Stimulated activated CD8-positive, alpha-beta memory T cell treated with anti-CD3 and anti-CD28 coated beads, Interleukin-12 subunit alpha, Interleukin-12 subunit beta, amount 100 ng/mL, for 24 hours (primary cell): Measurements from ENCODE around the gene STARD8.
"Not testable (repeated sequence)": the region's sequence is repeated elsewhere in the genome, so short reads cannot be mapped to it uniquely, and the experiment has no call there.

Experiments
- DNase-seq: peaks from one replicate; pipeline ENCODE4 v3.0.0-alpha.2; 2020; ENCODE audit errors: extremely low read depth

Gene STARD8, protein sequence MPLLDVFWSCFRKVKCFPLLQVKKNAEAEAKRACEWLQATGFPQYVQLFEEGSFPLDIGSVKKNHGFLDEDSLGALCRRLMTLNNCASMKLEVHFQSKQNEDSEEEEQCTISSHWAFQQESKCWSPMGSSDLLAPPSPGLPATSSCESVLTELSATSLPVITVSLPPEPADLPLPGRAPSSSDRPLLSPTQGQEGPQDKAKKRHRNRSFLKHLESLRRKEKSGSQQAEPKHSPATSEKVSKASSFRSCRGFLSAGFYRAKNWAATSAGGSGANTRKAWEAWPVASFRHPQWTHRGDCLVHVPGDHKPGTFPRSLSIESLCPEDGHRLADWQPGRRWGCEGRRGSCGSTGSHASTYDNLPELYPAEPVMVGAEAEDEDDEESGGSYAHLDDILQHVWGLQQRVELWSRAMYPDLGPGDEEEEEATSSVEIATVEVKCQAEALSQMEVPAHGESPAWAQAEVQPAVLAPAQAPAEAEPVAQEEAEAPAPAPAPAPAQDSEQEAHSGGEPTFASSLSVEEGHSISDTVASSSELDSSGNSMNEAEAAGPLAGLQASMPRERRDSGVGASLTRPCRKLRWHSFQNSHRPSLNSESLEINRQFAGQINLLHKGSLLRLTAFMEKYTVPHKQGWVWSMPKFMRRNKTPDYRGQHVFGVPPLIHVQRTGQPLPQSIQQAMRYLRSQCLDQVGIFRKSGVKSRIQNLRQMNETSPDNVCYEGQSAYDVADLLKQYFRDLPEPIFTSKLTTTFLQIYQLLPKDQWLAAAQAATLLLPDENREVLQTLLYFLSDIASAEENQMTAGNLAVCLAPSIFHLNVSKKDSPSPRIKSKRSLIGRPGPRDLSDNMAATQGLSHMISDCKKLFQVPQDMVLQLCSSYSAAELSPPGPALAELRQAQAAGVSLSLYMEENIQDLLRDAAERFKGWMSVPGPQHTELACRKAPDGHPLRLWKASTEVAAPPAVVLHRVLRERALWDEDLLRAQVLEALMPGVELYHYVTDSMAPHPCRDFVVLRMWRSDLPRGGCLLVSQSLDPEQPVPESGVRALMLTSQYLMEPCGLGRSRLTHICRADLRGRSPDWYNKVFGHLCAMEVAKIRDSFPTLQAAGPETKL

DNA sequence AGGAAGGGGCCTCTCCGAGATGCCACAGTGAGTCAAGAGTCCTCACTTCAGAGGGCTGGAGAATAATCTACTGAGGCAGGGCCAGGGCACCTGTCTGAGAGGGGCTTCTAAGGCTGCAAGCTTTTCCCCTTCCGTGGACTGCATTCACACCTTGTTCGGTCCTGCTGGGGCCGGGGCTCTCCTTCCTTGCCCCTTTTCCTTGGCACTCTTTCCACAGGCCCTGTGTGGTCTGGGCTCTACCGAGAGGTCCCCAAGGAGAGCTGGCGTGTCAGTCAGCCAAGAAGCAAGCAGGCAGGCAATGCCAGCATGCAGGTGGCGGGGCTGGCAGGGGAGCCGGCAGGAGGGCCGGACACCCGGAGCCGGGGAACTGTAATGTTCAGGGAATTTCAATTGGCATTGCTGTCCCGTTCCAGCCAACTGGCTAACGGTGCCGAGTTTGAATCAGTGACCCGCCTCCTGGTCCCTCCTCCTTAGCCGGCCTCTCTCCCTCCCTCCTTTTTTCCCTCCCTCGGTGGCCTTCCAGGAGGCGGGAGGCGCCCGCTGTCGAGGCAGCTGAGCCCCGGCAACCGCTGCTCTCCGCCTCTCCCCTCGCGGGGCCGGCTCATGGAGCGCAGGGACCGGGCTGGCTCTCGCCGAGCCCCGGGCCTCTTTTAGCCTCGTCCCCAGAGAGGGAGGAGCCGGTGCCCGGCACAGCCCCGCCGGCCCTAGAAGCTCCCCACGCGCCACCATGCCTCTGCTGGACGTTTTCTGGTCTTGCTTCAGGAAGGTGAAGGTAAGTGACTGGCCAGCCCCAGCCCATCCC, at the start of gene STARD8:
Gene STARD8 (plus strand): TSS at position 511 of the 802 bp plus-strand sequence. CDS start 217 bp downstream, at position 728.
- no peak for DNase-seq

DNA sequence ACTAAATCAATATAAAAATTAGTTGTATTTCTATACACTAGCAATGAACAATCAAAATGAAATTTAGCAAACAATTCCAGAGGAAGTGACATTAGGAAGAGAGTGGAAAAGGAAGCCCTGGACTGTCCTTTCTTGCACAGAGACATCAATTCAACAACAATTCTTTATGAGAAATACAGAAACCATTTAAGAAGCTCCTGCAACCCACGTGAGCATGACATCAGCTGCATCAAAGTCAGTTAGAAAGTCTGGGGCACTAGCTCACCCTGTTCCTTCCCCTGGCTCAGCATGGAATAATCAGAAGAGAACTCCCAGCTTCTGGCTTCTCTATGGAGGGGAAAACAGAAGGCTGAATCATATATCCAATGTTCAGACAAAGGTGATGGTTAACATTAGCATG, 48.6 kb upstream of the STARD8 start:
- DNase-seq, result no peak

DNA sequence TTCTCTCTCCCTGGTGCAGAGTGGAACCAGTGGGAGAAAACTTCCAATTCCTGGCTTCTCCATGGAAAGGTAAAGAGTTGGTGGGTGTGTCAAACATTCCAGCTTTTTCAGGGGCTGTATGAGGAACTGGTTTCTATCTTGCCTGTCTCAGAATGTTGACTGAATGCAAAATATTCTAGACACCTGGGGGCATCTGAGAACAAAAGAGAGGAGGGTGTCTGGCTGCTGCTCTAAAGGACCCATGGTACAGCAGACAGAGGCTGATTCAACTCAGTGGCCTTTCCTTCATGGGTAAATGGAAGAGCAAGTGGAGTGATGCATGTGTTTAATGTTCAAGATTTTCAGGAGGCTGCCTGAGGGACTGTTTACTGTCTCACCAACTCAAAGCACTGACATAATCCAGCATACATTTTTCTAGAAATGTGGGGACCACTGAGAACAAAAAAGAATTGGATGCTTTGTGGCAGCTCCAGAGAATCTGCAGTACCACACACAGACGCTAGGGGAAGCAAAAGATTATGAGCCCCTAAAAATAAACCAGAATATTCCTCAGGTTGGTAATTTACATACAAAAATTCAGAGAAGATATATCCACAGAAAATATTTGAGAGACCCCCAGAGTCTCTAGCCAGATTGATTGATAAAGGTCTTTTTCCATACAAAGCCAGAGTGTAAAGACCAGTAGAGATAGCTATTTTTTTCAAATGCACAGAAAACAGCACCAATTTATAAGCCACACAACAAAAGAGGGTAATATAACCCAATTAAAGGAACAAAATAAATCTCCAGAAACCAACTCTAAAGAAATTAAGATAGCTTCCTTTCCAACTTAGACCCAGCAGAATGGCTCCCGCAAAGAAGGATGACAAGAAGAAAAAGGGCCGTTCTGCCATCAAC, 48.0 kb upstream of the STARD8 start:
- DNase-seq, result no peak

DNA sequence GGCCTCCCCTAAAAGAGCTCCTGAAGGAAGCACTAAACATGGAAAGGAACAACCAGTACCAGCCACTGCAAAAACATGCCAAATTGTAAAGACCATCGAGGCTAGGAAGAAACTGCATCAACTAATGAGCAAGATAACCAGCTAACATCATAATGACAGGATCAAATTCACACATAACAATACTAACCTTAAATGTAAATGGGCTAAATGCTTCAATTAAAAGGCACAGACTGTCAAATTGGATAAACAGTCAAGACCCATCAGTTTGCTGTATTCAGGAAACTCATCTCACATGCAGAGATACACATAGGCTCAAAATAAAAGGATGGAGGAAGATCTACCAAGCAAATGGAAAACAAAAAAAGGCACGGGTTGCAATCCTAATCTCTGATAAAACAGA, 43.2 kb upstream of the STARD8 start:
- DNase-seq, result not testable (repeated sequence)

DNA sequence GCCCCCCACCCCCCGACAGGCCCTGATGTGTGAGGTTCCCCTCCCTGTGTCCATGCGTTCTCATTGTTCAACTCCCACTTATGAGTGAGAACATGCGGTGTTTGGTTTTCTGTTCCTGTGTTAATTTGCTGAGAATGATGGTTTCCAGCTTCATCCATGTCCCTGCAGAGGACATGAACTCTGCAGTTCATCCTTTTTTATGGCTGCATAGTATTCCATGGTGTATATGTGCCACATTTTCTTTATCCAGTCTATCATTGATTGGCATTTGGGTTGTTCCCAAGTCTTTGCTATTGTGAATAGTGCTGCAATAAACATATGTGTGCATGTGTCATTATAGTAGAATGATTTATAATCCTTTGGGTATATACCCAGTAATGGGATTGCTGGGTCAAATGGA, 32.7 kb upstream of the STARD8 start:
- not testable (repeated sequence) for DNase-seq

DNA sequence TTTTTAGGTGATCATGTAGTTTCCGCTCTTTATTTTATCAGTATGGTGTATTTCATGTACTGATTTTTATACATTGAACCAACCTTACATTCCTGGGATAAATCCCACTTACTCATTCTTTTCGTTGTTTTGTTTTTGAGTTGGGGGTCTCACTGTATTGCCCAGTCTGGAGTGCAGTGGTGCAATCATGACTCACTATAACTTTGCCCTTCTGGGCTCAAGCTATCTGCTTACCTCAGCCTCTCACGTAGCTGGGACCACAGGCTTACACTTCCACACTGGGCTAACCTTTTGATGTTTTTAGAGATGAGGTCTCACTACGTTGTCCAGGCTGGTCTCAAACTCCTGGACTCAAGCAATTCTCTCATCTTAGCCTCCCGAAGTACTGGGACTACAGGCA, 19.5 kb upstream of the STARD8 start:
- no peak for DNase-seq

DNA sequence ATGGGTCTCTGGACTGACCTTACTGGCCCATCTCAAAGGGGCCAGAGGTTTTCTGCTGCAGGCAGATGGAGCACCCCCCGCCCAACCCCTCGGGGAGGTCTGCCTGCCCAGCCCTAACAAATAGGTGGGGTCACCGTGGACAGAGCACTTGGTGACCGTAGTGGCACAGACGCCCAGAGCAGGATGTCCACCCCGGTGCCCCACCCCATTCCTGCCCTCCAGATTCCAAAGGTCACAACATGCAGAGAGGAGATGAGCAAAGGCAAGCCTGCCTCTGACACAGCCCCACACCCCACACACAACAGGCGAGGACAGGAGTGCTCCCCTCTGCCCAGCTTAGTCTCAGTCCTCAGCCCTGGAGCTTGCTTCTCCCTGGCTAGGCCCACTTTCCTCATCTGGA, 17.5 kb upstream of the STARD8 start:
- DNase-seq, result not testable (repeated sequence)

DNA sequence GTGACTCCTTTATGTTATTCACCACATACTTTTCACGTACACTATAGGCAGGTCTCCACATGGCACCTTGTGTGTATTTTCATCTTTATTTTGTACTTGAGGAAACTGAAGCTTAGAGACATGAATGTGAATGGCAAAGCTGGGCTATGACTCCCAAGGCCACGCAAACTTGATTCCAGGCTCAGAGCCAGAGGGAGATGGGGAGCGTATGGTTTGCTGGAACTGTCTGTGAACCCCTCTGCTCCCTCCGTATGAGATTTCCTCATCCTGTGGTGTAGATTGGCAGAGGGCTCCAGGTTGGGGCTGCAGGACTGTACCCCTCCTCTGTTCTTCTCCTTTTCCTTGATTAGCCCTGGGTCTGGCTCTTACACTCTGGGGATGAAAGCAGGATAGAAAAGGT, 16.1 kb upstream of the STARD8 start:
- no peak for DNase-seq

DNA sequence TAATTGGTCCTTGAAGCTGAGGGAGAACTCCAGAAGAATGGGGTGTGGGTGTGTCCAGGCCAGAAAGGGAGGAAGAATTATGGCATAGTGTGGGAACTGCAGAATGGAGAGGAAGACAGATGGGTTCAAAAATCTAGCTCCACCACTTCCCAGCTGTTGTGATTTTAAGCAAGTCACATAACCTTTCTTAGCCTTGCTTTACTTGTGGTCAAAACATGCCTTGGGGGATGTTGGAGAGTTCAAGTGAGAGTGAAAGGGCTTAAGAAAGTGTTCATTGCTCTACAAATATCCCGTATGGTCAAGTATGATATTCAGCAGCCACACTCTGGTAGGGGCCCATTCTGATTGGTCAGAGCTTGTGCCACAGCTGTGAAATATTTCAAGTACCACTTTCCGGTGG, 15.0 kb upstream of the STARD8 start:
- DNase-seq, result no peak

DNA sequence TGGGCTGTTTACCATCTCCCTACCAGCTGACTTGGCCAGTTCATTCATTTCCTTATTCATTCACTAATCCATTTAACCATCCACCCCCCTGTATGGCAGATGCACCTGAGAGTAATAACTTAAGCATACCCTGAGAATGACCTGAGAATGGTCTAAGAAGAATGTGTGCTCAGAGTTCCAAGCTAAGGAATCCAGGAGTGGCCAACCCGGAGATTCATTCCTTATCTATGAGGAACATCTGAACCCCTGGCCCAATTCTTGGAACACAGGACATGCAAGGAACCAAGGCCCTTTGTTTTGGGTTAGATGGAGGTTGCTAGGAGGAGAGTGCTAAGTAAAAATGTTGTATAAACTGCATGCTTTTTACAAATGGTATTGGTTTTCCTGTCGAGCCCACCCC, 13.5 kb upstream of the STARD8 start:
- DNase-seq, result no peak

DNA sequence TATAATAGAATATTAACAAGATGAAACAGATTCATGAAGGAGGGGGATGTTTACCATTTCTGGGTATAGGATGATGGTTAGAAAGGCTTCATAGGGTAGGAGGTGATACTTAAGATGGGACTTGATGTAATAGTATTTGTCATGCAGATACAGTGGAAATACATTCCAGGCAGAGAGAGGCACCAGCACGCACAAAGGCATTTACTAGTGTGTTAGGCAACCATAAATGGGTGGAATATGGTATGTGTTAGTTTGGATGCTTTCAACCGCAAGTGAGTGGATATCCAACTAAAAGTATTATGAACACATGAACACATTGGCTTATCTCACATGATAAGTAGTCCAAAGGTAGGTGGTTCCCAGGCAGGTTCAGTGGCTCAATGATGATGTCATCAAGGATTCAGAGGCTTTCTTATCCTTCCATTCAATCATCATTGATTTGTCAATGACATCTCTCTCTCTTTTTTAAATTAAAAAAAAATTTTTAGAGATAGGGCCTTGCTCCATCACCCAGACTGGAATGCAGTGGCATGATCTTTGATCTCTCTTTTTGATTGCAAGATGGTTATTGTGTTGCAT, 12.7 kb upstream of the STARD8 start:
- no peak for DNase-seq

DNA sequence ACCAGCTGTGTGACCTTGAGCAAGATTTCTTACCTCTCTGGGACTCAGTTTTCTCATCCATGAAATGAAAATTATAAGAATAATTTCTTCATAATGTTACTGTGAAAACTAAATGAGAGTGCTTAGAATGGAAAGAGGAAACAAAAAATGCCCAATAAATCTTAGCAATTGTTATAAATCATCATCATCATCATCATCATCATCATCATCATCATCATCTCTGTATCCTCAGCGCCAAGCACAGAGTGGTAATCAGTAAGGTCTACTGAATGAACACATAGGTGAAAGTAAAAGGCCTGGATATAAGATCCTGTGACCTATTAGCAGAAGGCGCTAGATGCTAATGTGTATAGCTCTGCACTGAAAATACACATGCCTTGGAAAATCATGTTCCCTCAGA, 6.8 kb upstream of the STARD8 start:
- no peak for DNase-seq

DNA sequence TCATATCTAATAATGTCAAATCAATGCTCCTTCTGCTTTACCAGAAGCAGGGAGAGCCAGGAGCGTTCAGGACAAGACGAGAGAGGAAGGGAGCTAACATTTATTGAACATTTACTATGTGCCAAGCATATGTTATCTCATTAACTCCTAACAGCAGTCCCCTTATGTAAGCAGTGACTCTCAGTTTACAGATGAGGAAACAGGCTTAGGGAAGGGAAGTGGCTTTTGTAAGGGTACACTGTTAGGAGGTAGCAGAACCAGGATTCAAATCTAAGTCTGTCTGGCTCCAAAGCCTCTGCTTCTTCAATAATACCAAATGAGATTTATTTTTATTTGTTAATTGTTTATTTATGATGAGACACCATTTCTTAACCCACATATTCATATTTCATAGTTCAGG, 2.6 kb upstream of the STARD8 start:
- DNase-seq, result no peak

DNA sequence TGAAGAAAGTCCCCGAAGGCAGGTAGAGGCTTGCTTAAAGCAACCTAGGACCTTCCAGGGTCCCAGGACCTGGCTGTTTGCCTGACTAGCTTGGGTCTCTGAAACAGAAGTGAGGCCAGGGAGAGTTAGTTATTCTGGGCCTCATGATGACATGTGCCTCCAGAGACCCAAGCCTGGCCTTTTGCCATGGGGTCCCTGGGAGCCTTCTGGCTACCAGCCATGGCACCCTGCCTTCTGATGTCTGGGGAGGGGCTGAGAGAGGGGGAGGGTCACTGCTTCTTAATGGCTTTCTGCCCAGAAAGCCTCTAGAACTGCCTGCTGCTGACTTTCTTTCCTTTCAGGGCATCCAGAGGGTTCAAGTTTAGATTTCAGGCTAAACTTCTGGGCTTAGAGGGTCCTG, 1.0 kb upstream of the STARD8 start:
- DNase-seq, result no peak

DNA sequence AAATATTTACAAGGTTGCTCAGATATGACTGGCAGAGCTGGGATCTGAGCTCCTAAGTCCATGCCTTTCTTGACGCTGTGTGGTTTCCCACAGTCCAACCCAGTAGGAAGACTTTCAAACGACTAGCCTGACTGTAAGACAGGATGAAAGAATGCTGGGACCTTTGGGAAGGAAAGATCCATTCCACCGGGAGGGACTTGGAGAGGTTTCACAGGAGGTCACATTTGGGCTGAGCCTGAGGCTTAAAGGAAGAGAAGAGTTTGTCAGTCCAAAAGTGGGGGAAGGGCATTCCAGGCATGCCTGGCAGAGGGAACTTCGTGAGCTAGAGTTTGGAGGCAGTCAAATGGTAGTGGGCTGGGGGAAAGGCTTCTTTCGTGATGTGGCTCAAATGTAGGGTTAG, 1.5 kb downstream of the STARD8 start:
- no peak for DNase-seq

DNA sequence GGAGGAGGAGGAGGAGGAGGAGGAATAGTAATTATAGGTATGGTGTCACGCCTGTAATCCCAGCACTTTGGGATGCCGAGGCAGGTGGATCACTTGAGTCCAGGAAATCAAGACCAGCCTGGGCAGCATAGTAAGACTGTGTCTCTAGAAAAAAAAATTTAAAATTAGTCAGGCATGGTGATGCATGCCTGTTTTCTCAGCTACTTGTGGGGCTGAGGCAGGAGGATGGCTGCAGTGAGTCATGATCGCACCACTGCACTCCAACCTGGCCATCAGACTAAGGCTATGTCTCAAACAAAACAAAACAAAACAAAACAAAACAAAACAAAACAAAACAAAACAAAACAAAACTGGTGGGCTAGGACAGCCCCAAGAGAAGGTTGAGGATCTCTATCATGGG, 3.0 kb downstream of the STARD8 start:
- DNase-seq, result no peak

DNA sequence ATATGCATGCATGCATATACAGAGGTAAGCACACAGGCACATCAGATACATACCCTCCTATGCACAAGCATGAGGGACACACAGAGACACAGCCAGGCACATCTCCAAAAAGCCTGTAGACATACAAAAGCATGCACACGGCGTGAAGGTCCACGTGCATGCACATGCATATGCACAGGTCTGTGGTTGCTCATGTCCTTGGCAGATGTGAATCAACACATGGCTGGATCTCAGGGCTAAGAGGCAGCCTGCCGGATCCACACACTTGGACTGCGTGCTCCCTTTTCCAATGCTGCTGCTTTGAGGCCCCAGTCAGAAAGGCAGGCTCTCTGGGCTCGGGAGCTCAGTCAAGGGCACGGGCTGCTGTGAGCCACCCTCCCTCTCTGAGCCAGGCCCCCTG, 3.6 kb downstream of the STARD8 start:
- DNase-seq, result no peak

DNA sequence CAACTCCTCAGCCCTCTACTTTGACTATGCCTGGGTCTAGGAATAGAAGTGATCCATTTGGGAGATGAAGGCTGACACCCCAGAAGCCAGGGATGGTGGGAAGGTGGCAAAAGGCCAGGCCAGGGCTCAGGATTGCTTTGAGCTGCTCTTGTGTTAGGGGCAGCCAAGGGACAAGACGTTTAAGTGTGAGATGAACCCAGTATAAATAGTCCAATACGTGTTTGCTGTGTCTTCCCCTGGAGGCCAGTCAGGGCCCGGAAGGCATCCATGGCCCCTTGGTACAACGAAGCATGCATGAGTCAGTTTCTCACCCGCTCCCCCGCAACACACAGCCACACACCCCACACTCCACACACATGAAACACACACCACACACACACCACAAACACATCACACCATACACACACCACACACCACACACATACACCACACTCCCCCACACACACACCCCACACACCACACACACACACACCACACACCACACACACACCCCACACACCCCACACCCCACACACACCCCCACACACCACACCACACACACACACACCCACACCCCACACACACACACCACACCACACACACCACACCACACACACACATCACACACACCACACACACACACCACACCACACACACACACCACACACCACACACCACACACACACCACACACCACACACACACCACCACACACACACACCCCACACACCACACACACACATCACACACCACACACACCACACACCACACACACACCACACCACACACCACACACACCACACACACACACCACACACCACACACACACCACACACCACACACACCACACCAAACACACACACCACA, 5.1 kb downstream of the STARD8 start:
- no peak for DNase-seq

DNA sequence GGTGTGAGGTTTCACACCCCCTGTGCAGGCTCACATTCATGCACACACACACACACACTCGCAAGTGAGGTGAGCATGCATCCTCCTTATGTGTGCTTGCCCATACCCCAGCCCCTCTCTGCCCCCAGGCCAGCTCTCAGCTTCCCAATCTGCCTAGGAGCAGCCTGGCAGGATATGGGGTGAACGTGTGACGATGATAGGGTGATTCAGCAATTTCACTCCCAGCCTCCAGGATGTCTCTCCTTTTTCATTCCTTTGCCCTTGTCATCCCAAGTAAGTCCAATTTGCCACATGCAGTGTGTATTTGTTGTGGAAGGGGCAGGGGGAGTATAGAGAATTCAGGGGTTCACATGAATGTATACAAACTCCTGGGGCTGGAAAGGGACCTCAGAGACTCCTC, 7.2 kb downstream of the STARD8 start:
- DNase-seq, result no peak
